A549 (cell line): ENCODE results near the gene WSB2. TPM values are rescaled to one million over a fixed set of nuclear protein-coding genes. Genes with fewer than 3 reads are reported as not detected.
"Not testable (repeated sequence)": the region's sequence is repeated elsewhere in the genome, so short reads cannot be mapped to it uniquely, and the experiment has no call there.

Experiments
- ATAC-seq, 2 experiments: fragments of 200-7000 bp in 1 of 2; fragments of >200 bp in 1 of 2; cut with Nextera tagmentation in 1 of 2; cut with Tn5 transposase in 1 of 2; 3 replicates each; pipeline versions ENCODE4 v1.8.0 to v1.9.1; 2018 to 2020; ENCODE audit warnings: mild to moderate bottlenecking in 1 of 2, moderate library complexity in 1 of 2
- CTCF ChIA-PET: fragments of 300-600 bp; sonication (Branson Sonifier 250); formaldehyde crosslinking; extraction: SDS; loops from one replicate; lab custom pipeline; 2021; ENCODE audit warnings: antibody characterized with exemption, inconsistent platforms; lab: Yijun Ruan, JAX
- POLR2A ChIA-PET: fragments of 350-600 bp; formaldehyde crosslinking; extraction: SDS; loops from one replicate; lab custom pipeline; 2021; ENCODE audit warnings: antibody characterized with exemption, inconsistent platforms; lab: Yijun Ruan, JAX
- DNase-seq, 2 experiments: peaks; one replicate each; pipeline versions ENCODE4 v3.0.0 to v3.0.0-alpha.2; 2011 to 2016; ENCODE audit warnings: low read depth in 1 of 2, low spot score in 1 of 2
- FAIRE-seq: peaks from 2 replicates; lab custom pipeline; 2011; peaks lifted over from hg19 to GRCh38; lab: Jason Lieb, UNC
- H3K27ac ChIP-seq, 2 experiments: fragments of >200 bp; sonication (Bioruptor Twin); formaldehyde crosslinking; 3 replicates each; pipeline ENCODE4 v1.5.1; 2016 to 2017
- H3K4me1 ChIP-seq: fragments of >200 bp; sonication (Bioruptor Twin); formaldehyde crosslinking; 3 replicates; pipeline ENCODE4 v1.6.1; 2016
- H3K4me2 ChIP-seq: fragments of >200 bp; sonication (Bioruptor Twin); formaldehyde crosslinking; 3 replicates; pipeline ENCODE4 v1.6.1; 2016
- H3K4me3 ChIP-seq: fragments of >200 bp; sonication (Bioruptor Twin); formaldehyde crosslinking; 3 replicates; pipeline ENCODE4 v1.5.1; 2016
- H3K9me3 ChIP-seq: fragments of >200 bp; sonication (Bioruptor Twin); formaldehyde crosslinking; 3 replicates; pipeline ENCODE4 v1.6.1; 2016
- CBX8 ChIP-seq: fragments of 200-600 bp; sonication (generic); IDR thresholded peaks from 2 replicates; pipeline ENCODE4 v1.6.1; 2016
- EHF ChIP-seq: fragments of 250-450 bp; sonication (Bioruptor Pico); IDR thresholded peaks from 2 replicates; pipeline ENCODE4 v1.5.0; 2020; ENCODE audit warnings: mild to moderate bottlenecking
- HEYL ChIP-seq: fragments of 250-450 bp; sonication (Bioruptor Pico); IDR thresholded peaks from 2 replicates; pipeline ENCODE4 v1.8.0; 2021; ENCODE audit warnings: mild to moderate bottlenecking, moderate library complexity
- HOXA7 ChIP-seq: fragments of 250-450 bp; sonication (Bioruptor Pico); IDR thresholded peaks from 2 replicates; pipeline ENCODE4 v1.5.0; 2020; ENCODE audit warnings: mild to moderate bottlenecking, moderate library complexity
- HOXB5 ChIP-seq: fragments of 250-450 bp; sonication (Bioruptor Pico); IDR thresholded peaks from 2 replicates; pipeline ENCODE4 v1.5.0; 2020; ENCODE audit warnings: mild to moderate bottlenecking, moderate library complexity
- MAFK ChIP-seq: fragments of 450-650 bp; IDR thresholded peaks from 2 replicates; pipeline ENCODE4 v1.6.1; 2014; ENCODE audit not compliant: partially characterized antibody
- NFE2L2 ChIP-seq: fragments of 150-350 bp; conservative IDR thresholded peaks from 2 replicates; pipeline ENCODE4 v1.6.1; 2014; ENCODE audit warnings: low read length
- PHF8 ChIP-seq: fragments of 200-600 bp; sonication (generic); IDR thresholded peaks from 2 replicates; pipeline ENCODE4 v1.6.1; 2016; ENCODE audit warnings: low read depth, mild to moderate bottlenecking, antibody characterized with exemption, moderate library complexity, borderline replicate concordance
- RAD21 ChIP-seq, 2 experiments: fragments of >200 bp in 1 of 2; sonication (Bioruptor Twin) in 1 of 2; formaldehyde crosslinking in 1 of 2; IDR thresholded peaks in 1 of 2; conservative IDR thresholded peaks in 1 of 2; 2 replicates in 1 of 2; 3 replicates in 1 of 2; pipeline ENCODE4 v1.6.1; 2012 to 2018; ENCODE audit warnings: inconsistent platforms in 1 of 2
- RARB ChIP-seq: fragments of 250-450 bp; sonication (Bioruptor Pico); IDR thresholded peaks from 2 replicates; pipeline ENCODE4 v1.8.0; 2021; ENCODE audit warnings: mild to moderate bottlenecking, moderate library complexity
- RNF2 ChIP-seq: fragments of 200-600 bp; sonication (generic); IDR thresholded peaks from 2 replicates; pipeline ENCODE4 v1.6.1; 2016; ENCODE audit warnings: low read depth, mild to moderate bottlenecking, antibody characterized with exemption, moderate library complexity, borderline replicate concordance
- ZC3H11A ChIP-seq: fragments of 450-650 bp; IDR thresholded peaks from 2 replicates; pipeline ENCODE4 v1.6.1; 2014; ENCODE audit warnings: antibody characterized with exemption, mild to moderate bottlenecking
- ZSCAN20 ChIP-seq: fragments of 250-450 bp; sonication (Bioruptor Pico); IDR thresholded peaks from 2 replicates; pipeline ENCODE4 v1.8.0; 2022; ENCODE audit warnings: mild to moderate bottlenecking, moderate library complexity
- WGBS: methylation state at CpG from one replicate; pipeline ENCODE4 v1.1.6; 2017; ENCODE audit errors: missing lambda C conversion rate; 5-methylcytosine and 5-hydroxymethylcytosine counted together
- polyA plus RNA-seq, 4 experiments: library from polyadenylated mRNA; depleted of rRNA in 3 of 4; stranded (reverse); fragments of >200 nt; fragmentation: RNase III in 1 of 4; extraction: RNeasy Plus Mini Kit Qiagen cat#74134 plus additional on column Dnase treatment in 1 of 4; gene quantifications; 2 replicates in 3 of 4; 3 replicates in 1 of 4; pipeline ENCODE4 v1.2.3, GENCODE V29; 2011 to 2017
- TF ChIP-seq, protein P1 (sequence below): fragments of >200 bp; sonication (Bioruptor Twin); formaldehyde crosslinking; IDR thresholded peaks from 2 replicates; pipeline ENCODE4 v1.6.1; 2016
- TF ChIP-seq, protein P2 (sequence below): IDR thresholded peaks from 2 replicates; pipeline ENCODE4 v1.6.1; 2012
- TF ChIP-seq, protein P3 (sequence below): fragments of 200-600 bp; sonication (generic); IDR thresholded peaks from 2 replicates; pipeline ENCODE4 v1.6.1; 2016; ENCODE audit warnings: antibody characterized with exemption, mild to moderate bottlenecking, moderate library complexity
- TF ChIP-seq, protein P4 (sequence below): fragments of >200 bp; sonication (Bioruptor Twin); formaldehyde crosslinking; IDR thresholded peaks from 3 replicates; pipeline ENCODE4 v1.6.1; 2016
- TF ChIP-seq, protein P5 (sequence below): fragments of 450-650 bp; IDR thresholded peaks from 2 replicates; pipeline ENCODE4 v1.6.1; 2014; ENCODE audit warnings: antibody characterized with exemption

The WSB2 gene
- polyA plus RNA-seq, 2 of the 4 experiments (the other 2 are of a cell fraction) = 40.5 to 93.5 TPM

DNA sequence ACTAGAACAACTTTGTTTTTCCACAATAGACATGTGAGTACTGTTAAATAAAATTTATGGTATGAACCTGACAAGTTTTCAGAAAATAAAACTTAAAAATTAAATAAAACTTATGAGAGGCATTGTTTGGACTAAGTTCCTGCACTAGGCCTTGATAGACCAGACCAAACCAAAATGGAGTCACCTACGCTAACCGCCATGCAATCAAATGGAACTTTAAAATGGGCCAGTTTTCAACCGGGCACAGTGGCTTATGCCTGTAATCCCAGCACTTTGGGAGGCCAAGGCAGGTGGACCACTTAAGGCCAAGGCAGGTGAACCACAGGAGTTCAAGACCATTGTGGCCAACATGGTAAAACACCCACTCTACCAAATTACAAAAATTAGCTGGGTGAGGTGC lies 49.6 kb downstream of the WSB2 start:
- POLR2A ChIA-PET = no interaction called here
- ATAC-seq = no peak

DNA sequence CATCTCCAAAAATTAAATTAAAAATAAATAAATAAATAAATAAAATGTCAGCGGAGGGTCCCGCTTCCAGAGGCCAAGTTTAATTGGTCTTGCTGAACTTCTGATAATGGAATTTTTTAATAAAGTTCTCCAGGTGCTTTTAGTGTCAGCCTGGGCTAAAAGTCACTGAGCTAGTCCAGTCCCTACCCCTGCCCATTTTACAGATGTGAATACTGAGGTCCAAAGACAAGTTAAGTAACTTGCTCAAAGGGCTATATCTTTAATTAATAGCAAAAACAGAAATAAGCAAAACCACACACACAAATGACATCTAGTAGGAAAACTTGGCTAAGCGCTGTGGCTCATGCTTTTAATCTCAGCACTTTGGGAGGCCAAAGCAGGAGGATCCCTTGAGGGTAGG lies 50.1 kb downstream of the WSB2 start:
- H3K4me2 ChIP-seq = no peak overlapping the region
- no peak for TF ChIP-seq RAD21 (conservative IDR thresholded peaks at IDR 0.05 in 1 of 2, IDR thresholded peaks at IDR 0.05 in 1 of 2)
- no peak for TF ChIP-seq MAFK
- TF ChIP-seq ZC3H11A = no peak
- TF ChIP-seq, protein P1, sequence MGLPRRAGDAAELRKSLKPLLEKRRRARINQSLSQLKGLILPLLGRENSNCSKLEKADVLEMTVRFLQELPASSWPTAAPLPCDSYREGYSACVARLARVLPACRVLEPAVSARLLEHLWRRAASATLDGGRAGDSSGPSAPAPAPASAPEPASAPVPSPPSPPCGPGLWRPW = no peak
- TF ChIP-seq, protein P2, sequence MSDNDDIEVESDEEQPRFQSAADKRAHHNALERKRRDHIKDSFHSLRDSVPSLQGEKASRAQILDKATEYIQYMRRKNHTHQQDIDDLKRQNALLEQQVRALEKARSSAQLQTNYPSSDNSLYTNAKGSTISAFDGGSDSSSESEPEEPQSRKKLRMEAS = no peak
- H3K27ac ChIP-seq = no peak overlapping the region
- DNase-seq (no peak), ATAC-seq (no peak), FAIRE-seq (no peak)
- ChIA-PET CTCF (no interaction called here), POLR2A (no interaction called here)
- H3K9me3 ChIP-seq = no peaks in the 10 kb centered on the region
- 95% methylated on average over 3 of the region's 3 CpGs for WGBS
- no peak overlapping the region for H3K4me3 ChIP-seq
- H3K4me1 ChIP-seq = peaks cover 9% of the 10 kb centered on the region

More for the DNA sequence above, 49.6 kb downstream of the WSB2 start:
- FAIRE-seq (no peak), DNase-seq (no peak)
- H3K27ac ChIP-seq = no peak overlapping the region
- no peaks in the 10 kb centered on the region for H3K9me3 ChIP-seq
- CTCF ChIA-PET = interaction anchor here (0.8 to 1.2 kb wide), 2 partner anchors 24 to 89 kb away, joined by 3 to 4 read pairs; no protein-coding TSS in a partner anchor
- H3K4me1 ChIP-seq = peaks cover 11% of the 10 kb centered on the region
- no peak overlapping the region for H3K4me3 ChIP-seq
- no peak overlapping the region for H3K4me2 ChIP-seq
- no peak for TF ChIP-seq ZSCAN20 (CRISPR knock-in tag)
- TF ChIP-seq, protein P3, sequence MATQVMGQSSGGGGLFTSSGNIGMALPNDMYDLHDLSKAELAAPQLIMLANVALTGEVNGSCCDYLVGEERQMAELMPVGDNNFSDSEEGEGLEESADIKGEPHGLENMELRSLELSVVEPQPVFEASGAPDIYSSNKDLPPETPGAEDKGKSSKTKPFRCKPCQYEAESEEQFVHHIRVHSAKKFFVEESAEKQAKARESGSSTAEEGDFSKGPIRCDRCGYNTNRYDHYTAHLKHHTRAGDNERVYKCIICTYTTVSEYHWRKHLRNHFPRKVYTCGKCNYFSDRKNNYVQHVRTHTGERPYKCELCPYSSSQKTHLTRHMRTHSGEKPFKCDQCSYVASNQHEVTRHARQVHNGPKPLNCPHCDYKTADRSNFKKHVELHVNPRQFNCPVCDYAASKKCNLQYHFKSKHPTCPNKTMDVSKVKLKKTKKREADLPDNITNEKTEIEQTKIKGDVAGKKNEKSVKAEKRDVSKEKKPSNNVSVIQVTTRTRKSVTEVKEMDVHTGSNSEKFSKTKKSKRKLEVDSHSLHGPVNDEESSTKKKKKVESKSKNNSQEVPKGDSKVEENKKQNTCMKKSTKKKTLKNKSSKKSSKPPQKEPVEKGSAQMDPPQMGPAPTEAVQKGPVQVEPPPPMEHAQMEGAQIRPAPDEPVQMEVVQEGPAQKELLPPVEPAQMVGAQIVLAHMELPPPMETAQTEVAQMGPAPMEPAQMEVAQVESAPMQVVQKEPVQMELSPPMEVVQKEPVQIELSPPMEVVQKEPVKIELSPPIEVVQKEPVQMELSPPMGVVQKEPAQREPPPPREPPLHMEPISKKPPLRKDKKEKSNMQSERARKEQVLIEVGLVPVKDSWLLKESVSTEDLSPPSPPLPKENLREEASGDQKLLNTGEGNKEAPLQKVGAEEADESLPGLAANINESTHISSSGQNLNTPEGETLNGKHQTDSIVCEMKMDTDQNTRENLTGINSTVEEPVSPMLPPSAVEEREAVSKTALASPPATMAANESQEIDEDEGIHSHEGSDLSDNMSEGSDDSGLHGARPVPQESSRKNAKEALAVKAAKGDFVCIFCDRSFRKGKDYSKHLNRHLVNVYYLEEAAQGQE = no peak
- TF ChIP-seq CBX8 = no peak
- TF ChIP-seq RNF2 = no peak
- TF ChIP-seq, protein P4, sequence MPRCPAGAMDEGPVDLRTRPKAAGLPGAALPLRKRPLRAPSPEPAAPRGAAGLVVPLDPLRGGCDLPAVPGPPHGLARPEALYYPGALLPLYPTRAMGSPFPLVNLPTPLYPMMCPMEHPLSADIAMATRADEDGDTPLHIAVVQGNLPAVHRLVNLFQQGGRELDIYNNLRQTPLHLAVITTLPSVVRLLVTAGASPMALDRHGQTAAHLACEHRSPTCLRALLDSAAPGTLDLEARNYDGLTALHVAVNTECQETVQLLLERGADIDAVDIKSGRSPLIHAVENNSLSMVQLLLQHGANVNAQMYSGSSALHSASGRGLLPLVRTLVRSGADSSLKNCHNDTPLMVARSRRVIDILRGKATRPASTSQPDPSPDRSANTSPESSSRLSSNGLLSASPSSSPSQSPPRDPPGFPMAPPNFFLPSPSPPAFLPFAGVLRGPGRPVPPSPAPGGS = no peak
- TF ChIP-seq, protein P5, sequence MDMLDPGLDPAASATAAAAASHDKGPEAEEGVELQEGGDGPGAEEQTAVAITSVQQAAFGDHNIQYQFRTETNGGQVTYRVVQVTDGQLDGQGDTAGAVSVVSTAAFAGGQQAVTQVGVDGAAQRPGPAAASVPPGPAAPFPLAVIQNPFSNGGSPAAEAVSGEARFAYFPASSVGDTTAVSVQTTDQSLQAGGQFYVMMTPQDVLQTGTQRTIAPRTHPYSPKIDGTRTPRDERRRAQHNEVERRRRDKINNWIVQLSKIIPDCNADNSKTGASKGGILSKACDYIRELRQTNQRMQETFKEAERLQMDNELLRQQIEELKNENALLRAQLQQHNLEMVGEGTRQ = no peak
- no peak for TF ChIP-seq ZC3H11A
- TF ChIP-seq PHF8 = no peak
- no peak for TF ChIP-seq NFE2L2
- no peak for TF ChIP-seq RARB
- TF ChIP-seq HOXB5 (CRISPR knock-in tag) = no peak
- no peak for TF ChIP-seq EHF
- no peak for TF ChIP-seq HOXA7
- no peak for TF ChIP-seq HEYL (CRISPR knock-in tag)
- 98% methylated on average over 3 of the region's 3 CpGs for WGBS

DNA sequence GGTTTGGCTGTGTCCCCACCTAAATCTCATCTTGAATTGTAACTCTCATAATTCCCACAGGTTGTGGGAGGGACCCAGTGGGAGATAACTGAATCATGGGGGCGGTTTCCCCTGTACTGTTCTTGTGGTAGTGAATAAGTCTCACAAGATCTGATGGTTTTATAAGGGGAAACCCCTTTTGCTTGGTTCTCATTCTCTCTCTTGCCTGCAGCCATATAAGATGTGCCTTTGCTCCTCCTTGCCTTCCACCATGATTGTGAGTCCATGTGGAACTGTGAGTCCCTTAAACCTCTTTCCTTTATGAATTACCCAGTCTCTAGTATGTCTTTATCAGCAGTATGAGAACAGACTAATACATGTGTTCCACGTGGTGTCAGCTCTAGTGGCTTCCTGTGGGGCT lies 61.2 kb downstream of the WSB2 start:
- H3K27ac ChIP-seq, DNase-seq, H3K4me1 ChIP-seq, ATAC-seq, H3K9me3 ChIP-seq, H3K4me2 ChIP-seq, H3K4me3 ChIP-seq, POLR2A ChIA-PET, FAIRE-seq: not testable (repeated sequence)
- 30% methylated on average over 2 of the region's 2 CpGs for WGBS
- CTCF ChIA-PET = interaction anchor here (1.1 to 1.2 kb wide), 2 partner anchors 13 to 125 kb away, joined by 4 read pairs; no protein-coding TSS in a partner anchor
